Smooth muscle cell (in vitro differentiated cells): ENCODE results near the gene CNTN5. TPM values are rescaled to one million over a fixed set of nuclear protein-coding genes. Genes with fewer than 3 reads are reported as not detected.
A peak's percentile ranks its signal among the peaks of the same experiment; 100 is the strongest.

ENCODE experiments used
- DNase-seq: peaks from one replicate; lab custom pipeline; 2025; ENCODE audit not compliant: unreplicated experiment; lab: John Stamatoyannopoulos, UW
- H2AFZ ChIP-seq: fragments of 200-600 bp; sonication (generic); 2 replicates; pipeline ENCODE4 v1.6.0; 2016; ENCODE audit warnings: antibody characterized with exemption, low read depth, mild to moderate bottlenecking
- H3F3A ChIP-seq: fragments of 200-600 bp; sonication (generic); 2 replicates; pipeline ENCODE4 v1.6.0; 2017; ENCODE audit warnings: antibody characterized with exemption, low read depth
- H3K27ac ChIP-seq: fragments of 200-600 bp; sonication (generic); 2 replicates; pipeline ENCODE4 v1.5.1; 2016; ENCODE audit warnings: low read depth, mild to moderate bottlenecking
- H3K27me3 ChIP-seq: fragments of 200-600 bp; sonication (generic); 2 replicates; pipeline ENCODE4 v1.6.1; 2016; ENCODE audit warnings: low read depth, mild to moderate bottlenecking
- H3K36me3 ChIP-seq: fragments of 200-600 bp; sonication (generic); 2 replicates; pipeline ENCODE4 v1.5.1; 2016; ENCODE audit warnings: low read depth
- H3K4me1 ChIP-seq: fragments of 200-600 bp; sonication (generic); 2 replicates; pipeline ENCODE4 v1.5.1; 2016; ENCODE audit warnings: low read depth
- H3K4me2 ChIP-seq: fragments of 200-600 bp; sonication (generic); 2 replicates; pipeline ENCODE4 v1.6.0; 2016; ENCODE audit warnings: mild to moderate bottlenecking
- H3K4me3 ChIP-seq: fragments of 200-600 bp; sonication (generic); 2 replicates; pipeline ENCODE4 v1.5.1; 2016; ENCODE audit warnings: mild to moderate bottlenecking
- H3K79me2 ChIP-seq: fragments of 200-600 bp; sonication (generic); 2 replicates; pipeline ENCODE4 v1.6.0; 2016; ENCODE audit warnings: low read depth, mild to moderate bottlenecking
- H3K9ac ChIP-seq: fragments of 200-600 bp; sonication (generic); 2 replicates; pipeline ENCODE4 v1.6.0; 2016; ENCODE audit warnings: low read depth
- H3K9me3 ChIP-seq: fragments of 200-600 bp; sonication (generic); replicated peaks from 2 replicates; pipeline ENCODE4 v1.5.1; 2016; ENCODE audit warnings: low read depth
- H4K20me1 ChIP-seq: fragments of 200-600 bp; sonication (generic); 2 replicates; pipeline ENCODE4 v1.6.0; 2016; ENCODE audit warnings: low read depth
- CTCF ChIP-seq: fragments of 200-600 bp; sonication (generic); IDR thresholded peaks from 2 replicates; pipeline ENCODE4 v1.5.1; 2017; ENCODE audit warnings: borderline replicate concordance, mild to moderate bottlenecking, antibody characterized with exemption; ENCODE audit not compliant: insufficient read depth, poor library complexity, severe bottlenecking
- WGBS: methylation state at CpG from one replicate; pipeline ENCODE4 v1.1.7; 2016; ENCODE audit warnings: low lambda C conversion rate; 5-methylcytosine and 5-hydroxymethylcytosine counted together
- polyA plus RNA-seq: library from polyadenylated mRNA; unstranded; fragments of >200 nt; fragmentation: Nextera tagmentation; extraction: Ambion mirVana; gene quantifications from 2 replicates; pipeline ENCODE4 v1.2.1, GENCODE V29; 2016
- total RNA-seq: library from RNA; depleted of rRNA; stranded (reverse); fragments of >200 nt; gene quantifications from 2 replicates; pipeline ENCODE4 v1.2.3, GENCODE V29; 2014

The CNTN5 gene
- total and polyA plus RNA-seq, 2 experiments from 2014 or later = 0.97 to 3.1 TPM

DNA sequence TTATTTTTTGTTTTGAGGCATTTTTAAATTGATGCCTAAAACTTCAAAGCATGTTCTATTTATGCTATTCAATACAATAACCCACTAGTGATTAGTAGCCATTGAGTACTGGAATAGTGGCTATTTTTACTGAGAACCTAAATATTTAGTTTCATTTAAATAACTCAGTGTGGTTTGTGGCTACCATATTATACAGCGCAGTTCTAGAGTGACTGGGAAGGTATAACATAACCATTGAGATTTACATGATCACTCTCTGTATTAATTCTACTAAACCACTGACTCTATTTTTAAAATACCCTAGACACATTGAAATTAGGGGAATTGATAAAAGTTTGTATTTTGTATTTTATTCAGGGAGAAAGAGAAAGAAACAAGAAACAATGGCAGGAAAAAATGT, 441.2 kb downstream of the CNTN5 start:
- H3K4me2 ChIP-seq = no peak overlapping the region
- TF ChIP-seq CTCF = no peak
- H4K20me1 ChIP-seq = no peaks in the 10 kb centered on the region
- no peak overlapping the region for H2AFZ ChIP-seq
- no peak overlapping the region for H3K4me3 ChIP-seq
- H3K4me1 ChIP-seq = no peaks in the 10 kb centered on the region
- 100% methylated on average over 1 of the region's 1 CpG for WGBS
- H3K27me3 ChIP-seq = no peaks in the 10 kb centered on the region
- no peak for DNase-seq
- H3K9me3 ChIP-seq = no peaks in the 10 kb centered on the region
- H3K27ac ChIP-seq = no peak overlapping the region
- no peaks in the 10 kb centered on the region for H3K79me2 ChIP-seq
- no peak overlapping the region for H3K9ac ChIP-seq
- no peaks in the 10 kb centered on the region for H3F3A ChIP-seq
- no peaks in the 10 kb centered on the region for H3K36me3 ChIP-seq

GRCh38 chr11:99464985-99465384, 444.2 kb downstream of the CNTN5 start:
- Histone ChIP-seq H3K27me3 (no peaks in the 10 kb centered on the region), H3F3A (no peaks in the 10 kb centered on the region), H3K4me3 (no peak overlapping the region), H3K4me1 (no peaks in the 10 kb centered on the region), H3K36me3 (no peaks in the 10 kb centered on the region), H3K9ac (no peak overlapping the region), H3K79me2 (no peaks in the 10 kb centered on the region), H3K9me3 (no peaks in the 10 kb centered on the region), H2AFZ (no peak overlapping the region), H3K4me2 (no peak overlapping the region), H4K20me1 (no peaks in the 10 kb centered on the region), H3K27ac (no peak overlapping the region)
- TF ChIP-seq CTCF = no peak
- 96% methylated on average over 2 of the region's 2 CpGs for WGBS
- no peak for DNase-seq

DNA sequence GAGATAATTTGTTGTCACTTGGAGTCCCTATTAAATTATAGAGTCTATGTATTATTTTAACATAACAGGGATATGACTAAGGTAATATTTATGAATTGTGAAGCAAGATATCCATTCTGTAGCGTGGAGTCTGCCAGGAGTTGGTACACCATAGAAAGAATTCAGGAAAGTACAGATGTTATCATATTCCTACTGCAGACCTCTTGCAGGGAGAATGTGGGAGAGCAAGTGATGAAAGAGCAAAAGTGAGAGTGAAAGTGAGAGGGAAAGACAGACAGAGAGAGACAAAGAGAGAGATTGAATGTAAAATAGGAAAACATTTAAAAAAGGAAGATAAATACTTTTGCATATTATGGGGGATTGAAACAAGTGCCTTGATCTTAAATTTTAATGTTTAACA, 468.8 kb downstream of the CNTN5 start:
- H3K9me3 ChIP-seq = no peaks in the 10 kb centered on the region
- H3K4me2 ChIP-seq = no peak overlapping the region
- no peaks in the 10 kb centered on the region for H3K36me3 ChIP-seq
- no peak overlapping the region for H3K27ac ChIP-seq
- H4K20me1 ChIP-seq = no peaks in the 10 kb centered on the region
- H3F3A ChIP-seq = no peaks in the 10 kb centered on the region
- 93% methylated on average over 1 of the region's 1 CpG for WGBS
- no peak overlapping the region for H3K4me3 ChIP-seq
- no peaks in the 10 kb centered on the region for H3K27me3 ChIP-seq
- H3K79me2 ChIP-seq = no peaks in the 10 kb centered on the region
- H2AFZ ChIP-seq = no peak overlapping the region
- no peak for TF ChIP-seq CTCF
- H3K9ac ChIP-seq = no peak overlapping the region
- no peak for DNase-seq
- no peaks in the 10 kb centered on the region for H3K4me1 ChIP-seq

DNA sequence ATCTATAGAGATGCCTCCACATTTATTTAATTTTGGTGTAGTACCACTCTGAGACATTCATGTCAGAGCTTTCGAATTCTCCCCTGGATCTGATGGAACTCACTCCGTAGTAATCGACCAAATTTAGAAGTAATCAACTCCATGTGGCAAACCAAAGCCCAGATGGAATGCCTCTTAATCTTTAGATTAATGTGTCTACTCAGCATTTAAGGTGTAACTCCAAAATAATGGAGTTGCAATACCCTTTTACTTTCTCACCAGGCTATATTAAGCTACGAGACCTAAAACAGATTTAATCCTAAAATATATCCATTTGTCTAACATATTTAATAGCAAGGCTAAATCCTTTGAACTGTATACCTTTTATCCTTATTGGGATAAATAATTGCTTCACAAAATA, 473.3 kb downstream of the CNTN5 start:
- H3K4me3 ChIP-seq = no peak overlapping the region
- H3K27ac ChIP-seq = no peak overlapping the region
- WGBS = 94% methylated on average over 4 of the region's 4 CpGs
- H3K9ac ChIP-seq = no peak overlapping the region
- no peaks in the 10 kb centered on the region for H4K20me1 ChIP-seq
- no peaks in the 10 kb centered on the region for H3K79me2 ChIP-seq
- no peaks in the 10 kb centered on the region for H3K27me3 ChIP-seq
- H3F3A ChIP-seq = no peaks in the 10 kb centered on the region
- H3K4me2 ChIP-seq = no peak overlapping the region
- H3K36me3 ChIP-seq = no peaks in the 10 kb centered on the region
- DNase-seq = no peak
- no peaks in the 10 kb centered on the region for H3K4me1 ChIP-seq
- H3K9me3 ChIP-seq = no peaks in the 10 kb centered on the region
- H2AFZ ChIP-seq = peak overlapping the region; percentile 24
- TF ChIP-seq CTCF = no peak
